ENCODE measurements around the gene NPSR1. TPM values are rescaled to one million over a fixed set of nuclear protein-coding genes. Genes with fewer than 3 reads are reported as not detected.
"Not testable (repeated sequence)": the region's sequence is repeated elsewhere in the genome, so short reads cannot be mapped to it uniquely, and the experiment has no call there.

Gene NPSR1
- total RNA-seq, 1 experiment from 2014 or later: not detected

- Histone ChIP-seq H3K36me3 (replicated peaks; ENCODE audit: control insufficient read depth, insufficient read depth, low read length) (no peaks in the 10 kb centered on the region), H3K27me3 (ENCODE audit: control insufficient read depth, insufficient read depth, low read length) (no peaks in the 10 kb centered on the region), H3K4me3 (ENCODE audit: insufficient read depth, low read depth, low read length) (no peak overlapping the region)
- DNase-seq: no peak
These were observed 187.1 kb downstream of the NPSR1 start for GRCh38 chr7:34844936-34845665.

GRCh38 chr7:34845666-34846361, 187.8 kb downstream of the NPSR1 start:
- Histone ChIP-seq H3K36me3 (replicated peaks; ENCODE audit: control insufficient read depth, insufficient read depth, low read length) (no peaks in the 10 kb centered on the region), H3K4me3 (ENCODE audit: insufficient read depth, low read depth, low read length) (no peak overlapping the region), H3K27me3 (ENCODE audit: control insufficient read depth, insufficient read depth, low read length) (no peaks in the 10 kb centered on the region)
- DNase-seq: peak; percentile 57

GRCh38 chr7:34846976-34847375, 189.0 kb downstream of the NPSR1 start:
- Histone ChIP-seq H3K36me3 (replicated peaks; ENCODE audit: control insufficient read depth, insufficient read depth, low read length) (no peaks in the 10 kb centered on the region), H3K4me3 (ENCODE audit: insufficient read depth, low read depth, low read length) (no peak overlapping the region), H3K27me3 (ENCODE audit: control insufficient read depth, insufficient read depth, low read length) (no peaks in the 10 kb centered on the region)
- no peak for DNase-seq

- DNase-seq: no peak
- Histone ChIP-seq H3K27me3 (ENCODE audit: control insufficient read depth, insufficient read depth, low read length) (no peaks in the 10 kb centered on the region), H3K4me3 (ENCODE audit: insufficient read depth, low read depth, low read length) (no peak overlapping the region), H3K36me3 (replicated peaks; ENCODE audit: control insufficient read depth, insufficient read depth, low read length) (no peaks in the 10 kb centered on the region)
These were observed 190.7 kb downstream of the NPSR1 start for GRCh38 chr7:34848670-34849069.

- Histone ChIP-seq H3K36me3 (replicated peaks; ENCODE audit: control insufficient read depth, insufficient read depth, low read length) (no peaks in the 10 kb centered on the region), H3K27me3 (ENCODE audit: control insufficient read depth, insufficient read depth, low read length) (no peaks in the 10 kb centered on the region)
These were observed 191.3 kb downstream of the NPSR1 start for GRCh38 chr7:34849163-34849960.

GRCh38 chr7:34849986-34850385, 192.0 kb downstream of the NPSR1 start:
- H3K36me3 ChIP-seq (replicated peaks; ENCODE audit: control insufficient read depth, insufficient read depth, low read length): no peaks in the 10 kb centered on the region
- no peak overlapping the region for H3K4me3 ChIP-seq (ENCODE audit: insufficient read depth, low read depth, low read length)
- H3K27me3 ChIP-seq (ENCODE audit: control insufficient read depth, insufficient read depth, low read length): no peaks in the 10 kb centered on the region
- no peak for DNase-seq

More at GRCh38 chr7:34849163-34849960, 191.3 kb downstream of the NPSR1 start:
- no peak for DNase-seq
- no peak overlapping the region for H3K4me3 ChIP-seq (ENCODE audit: insufficient read depth, low read depth, low read length)

- Histone ChIP-seq H3K27me3 (ENCODE audit: control insufficient read depth, insufficient read depth, low read length) (no peaks in the 10 kb centered on the region), H3K4me3 (ENCODE audit: insufficient read depth, low read depth, low read length) (no peak overlapping the region), H3K36me3 (replicated peaks; ENCODE audit: control insufficient read depth, insufficient read depth, low read length) (no peaks in the 10 kb centered on the region)
- no peak for DNase-seq
These were observed 192.7 kb downstream of the NPSR1 start for GRCh38 chr7:34850681-34851080.

- no peak overlapping the region for H3K4me3 ChIP-seq (ENCODE audit: insufficient read depth, low read depth, low read length)
- no peak for DNase-seq
- H3K36me3 ChIP-seq (replicated peaks; ENCODE audit: control insufficient read depth, insufficient read depth, low read length): no peaks in the 10 kb centered on the region
- no peaks in the 10 kb centered on the region for H3K27me3 ChIP-seq (ENCODE audit: control insufficient read depth, insufficient read depth, low read length)
These were observed 193.4 kb downstream of the NPSR1 start for GRCh38 chr7:34851431-34851830.

- H3K36me3 ChIP-seq (replicated peaks; ENCODE audit: control insufficient read depth, insufficient read depth, low read length): not testable (repeated sequence)
These were observed 200.4 kb downstream of the NPSR1 start for GRCh38 chr7:34858444-34858843.

GRCh38 chr7:34859281-34859680, 201.3 kb downstream of the NPSR1 start:
- not testable (repeated sequence) for DNase-seq; H3K27me3 ChIP-seq (ENCODE audit: control insufficient read depth, insufficient read depth, low read length); H3K4me3 ChIP-seq (ENCODE audit: insufficient read depth, low read depth, low read length); H3K36me3 ChIP-seq (replicated peaks; ENCODE audit: control insufficient read depth, insufficient read depth, low read length)

More at GRCh38 chr7:34858444-34858843, 200.4 kb downstream of the NPSR1 start:
- not testable (repeated sequence) for H3K27me3 ChIP-seq (ENCODE audit: control insufficient read depth, insufficient read depth, low read length); H3K4me3 ChIP-seq (ENCODE audit: insufficient read depth, low read depth, low read length); DNase-seq

GRCh38 chr7:34866222-34866621, 208.2 kb downstream of the NPSR1 start:
- DNase-seq: not testable (repeated sequence)

GRCh38 chr7:34867341-34867740, 209.3 kb downstream of the NPSR1 start:
- not testable (repeated sequence) for H3K27me3 ChIP-seq (ENCODE audit: control insufficient read depth, insufficient read depth, low read length); H3K36me3 ChIP-seq (replicated peaks; ENCODE audit: control insufficient read depth, insufficient read depth, low read length); DNase-seq; H3K4me3 ChIP-seq (ENCODE audit: insufficient read depth, low read depth, low read length)

More at GRCh38 chr7:34866222-34866621, 208.2 kb downstream of the NPSR1 start:
- not testable (repeated sequence) for H3K36me3 ChIP-seq (replicated peaks; ENCODE audit: control insufficient read depth, insufficient read depth, low read length); H3K27me3 ChIP-seq (ENCODE audit: control insufficient read depth, insufficient read depth, low read length); H3K4me3 ChIP-seq (ENCODE audit: insufficient read depth, low read depth, low read length)

- H3K27me3 ChIP-seq (ENCODE audit: control insufficient read depth, insufficient read depth, low read length); DNase-seq; H3K4me3 ChIP-seq (ENCODE audit: insufficient read depth, low read depth, low read length); H3K36me3 ChIP-seq (replicated peaks; ENCODE audit: control insufficient read depth, insufficient read depth, low read length): not testable (repeated sequence)
These were observed 210.6 kb downstream of the NPSR1 start for GRCh38 chr7:34868602-34869001.

GRCh38 chr7:34869057-34869456, 211.0 kb downstream of the NPSR1 start:
- Histone ChIP-seq H3K27me3 (ENCODE audit: control insufficient read depth, insufficient read depth, low read length) (no peaks in the 10 kb centered on the region), H3K4me3 (ENCODE audit: insufficient read depth, low read depth, low read length) (no peak overlapping the region), H3K36me3 (replicated peaks; ENCODE audit: control insufficient read depth, insufficient read depth, low read length) (no peaks in the 10 kb centered on the region)
- DNase-seq: no peak

Data from H7 (cell line).